ENCODE results near the gene ELF4. TPM values are rescaled to one million over a fixed set of nuclear protein-coding genes. Genes with fewer than 3 reads are reported as not detected.

ELF4 gene
- total RNA-seq, 1 experiment from 2014 or later: 1.9 TPM

DNA sequence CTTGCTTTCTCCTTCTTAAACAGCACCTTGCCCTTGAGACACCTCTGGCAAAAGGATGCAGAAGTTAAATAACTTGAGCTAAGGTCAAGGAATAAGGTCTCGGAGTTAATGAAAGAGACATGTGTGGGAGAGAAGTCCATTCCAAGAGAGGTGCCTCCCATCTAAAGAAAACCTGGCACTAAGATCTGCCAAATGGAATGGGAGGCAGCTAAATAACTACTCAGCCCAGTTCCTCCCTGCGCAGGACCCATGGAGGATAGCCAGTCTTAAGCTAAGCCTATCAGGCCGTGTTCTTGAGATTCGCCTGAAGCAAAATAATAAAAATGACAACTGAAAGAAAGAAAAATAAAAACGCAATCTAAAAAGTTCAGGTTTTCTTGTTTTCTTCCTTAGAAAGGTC, 20.7 kb upstream of the ELF4 start:
- Mint-ChIP-seq H3K27ac (no peak overlapping the region), H3K36me3 (peaks cover 25% of the 10 kb centered on the region), H3K4me1 (no peaks in the 10 kb centered on the region), H3K9me3 (no peaks in the 10 kb centered on the region), H3K27me3 (ENCODE audit: low read depth) (no peaks in the 10 kb centered on the region), H3K4me3 (no peak overlapping the region)
- ATAC-seq (no peak), DNase-seq (ENCODE audit: low spot score) (no peak)
- TF ChIP-seq, protein P1, sequence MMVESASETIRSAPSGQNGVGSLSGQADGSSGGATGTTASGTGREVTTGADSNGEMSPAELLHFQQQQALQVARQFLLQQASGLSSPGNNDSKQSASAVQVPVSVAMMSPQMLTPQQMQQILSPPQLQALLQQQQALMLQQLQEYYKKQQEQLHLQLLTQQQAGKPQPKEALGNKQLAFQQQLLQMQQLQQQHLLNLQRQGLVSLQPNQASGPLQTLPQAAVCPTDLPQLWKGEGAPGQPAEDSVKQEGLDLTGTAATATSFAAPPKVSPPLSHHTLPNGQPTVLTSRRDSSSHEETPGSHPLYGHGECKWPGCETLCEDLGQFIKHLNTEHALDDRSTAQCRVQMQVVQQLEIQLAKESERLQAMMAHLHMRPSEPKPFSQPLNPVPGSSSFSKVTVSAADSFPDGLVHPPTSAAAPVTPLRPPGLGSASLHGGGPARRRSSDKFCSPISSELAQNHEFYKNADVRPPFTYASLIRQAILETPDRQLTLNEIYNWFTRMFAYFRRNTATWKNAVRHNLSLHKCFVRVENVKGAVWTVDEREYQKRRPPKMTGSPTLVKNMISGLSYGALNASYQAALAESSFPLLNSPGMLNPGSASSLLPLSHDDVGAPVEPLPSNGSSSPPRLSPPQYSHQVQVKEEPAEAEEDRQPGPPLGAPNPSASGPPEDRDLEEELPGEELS (CRISPR knock-in tag; IDR thresholded peaks at IDR 0.05): no peak
- TF ChIP-seq ESRRA (CRISPR knock-in tag; IDR thresholded peaks at IDR 0.05; ENCODE audit: borderline replicate concordance): no peak
- no peak for TF ChIP-seq ZNF416 (CRISPR knock-in tag; IDR thresholded peaks at IDR 0.05)
- TF ChIP-seq GTF2I (CRISPR knock-in tag; conservative IDR thresholded peaks at IDR 0.05): no peak
- no peak for TF ChIP-seq MYBL2 (CRISPR knock-in tag; IDR thresholded peaks at IDR 0.05)
- no peak for TF ChIP-seq ATF1 (CRISPR knock-in tag; IDR thresholded peaks at IDR 0.05)
- no peak for TF ChIP-seq NR1H2 (CRISPR knock-in tag; IDR thresholded peaks at IDR 0.05)
- TF ChIP-seq EMX1 (CRISPR knock-in tag; IDR thresholded peaks at IDR 0.05): no peak
- TF ChIP-seq TCF7 (CRISPR knock-in tag; IDR thresholded peaks at IDR 0.05; ENCODE audit: low read depth): no peak
- ChIA-PET POLR2A (no interaction called here), CTCF (no interaction called here)

DNA sequence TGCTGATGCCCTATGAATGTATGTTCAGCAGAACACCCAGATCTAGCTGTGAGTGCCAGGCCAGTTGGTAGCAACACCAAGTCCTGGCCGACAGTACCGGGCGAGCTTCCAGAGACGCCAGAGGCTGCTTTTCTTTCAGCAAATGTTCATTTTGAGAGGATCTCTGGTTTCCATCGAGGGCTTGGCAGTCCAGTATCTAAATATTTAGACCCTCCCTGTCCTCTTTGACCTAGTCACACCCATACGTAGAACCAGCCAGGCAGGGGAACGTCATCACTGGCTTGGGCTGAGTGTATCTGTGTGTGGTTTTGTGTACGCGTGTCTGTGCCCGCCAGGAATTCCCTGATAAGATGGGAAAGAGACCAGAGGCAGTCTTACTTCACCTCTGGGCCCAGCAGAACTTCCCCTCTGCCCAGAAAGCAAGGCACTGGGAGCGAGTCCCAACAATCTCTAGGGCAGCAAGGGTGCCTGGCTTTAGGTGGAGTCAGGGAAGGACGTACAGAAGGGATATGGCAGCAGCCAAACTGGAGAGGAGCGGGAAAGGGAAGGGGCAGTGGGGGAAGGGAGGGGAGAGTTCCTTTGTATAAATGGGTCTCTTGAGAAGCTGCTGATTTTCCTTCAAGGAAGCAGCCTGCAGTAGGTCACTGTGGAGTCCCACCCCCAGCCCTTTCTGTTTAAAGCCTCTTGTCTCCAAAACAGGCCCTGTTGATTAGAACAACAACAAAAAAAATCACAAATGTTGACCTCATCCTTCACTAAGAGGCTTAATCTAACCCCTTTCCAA, 15.0 kb upstream of the ELF4 start:
- peaks cover 15% of the 10 kb centered on the region for H3K36me3 Mint-ChIP-seq
- TF ChIP-seq ZNF317 (CRISPR knock-in tag; IDR thresholded peaks at IDR 0.05; ENCODE audit: borderline replicate concordance, low read depth) (no peak), JUN (CRISPR knock-in tag; IDR thresholded peaks at IDR 0.05) (no peak), IRF2 (CRISPR knock-in tag; IDR thresholded peaks at IDR 0.05; ENCODE audit: borderline replicate concordance, low read depth) (no peak), GRHL2 (CRISPR knock-in tag; IDR thresholded peaks at IDR 0.05; ENCODE audit: insufficient replicate concordance, severe bottlenecking) (no peak), NFE2L1 (CRISPR knock-in tag; IDR thresholded peaks at IDR 0.05) (no peak), EMX1 (CRISPR knock-in tag; IDR thresholded peaks at IDR 0.05) (no peak), NR1H2 (CRISPR knock-in tag; IDR thresholded peaks at IDR 0.05) (no peak), NR3C1 (CRISPR knock-in tag; conservative IDR thresholded peaks at IDR 0.05; ENCODE audit: low read depth) (no peak), HMGA2 (CRISPR knock-in tag; IDR thresholded peaks at IDR 0.05) (no peak), MXD4 (CRISPR knock-in tag; IDR thresholded peaks at IDR 0.05; ENCODE audit: borderline replicate concordance) (no peak), ESRRA (CRISPR knock-in tag; IDR thresholded peaks at IDR 0.05; ENCODE audit: borderline replicate concordance) (no peak), CREB1 (CRISPR knock-in tag; IDR thresholded peaks at IDR 0.05) (no peak)
- TF ChIP-seq, protein P2, sequence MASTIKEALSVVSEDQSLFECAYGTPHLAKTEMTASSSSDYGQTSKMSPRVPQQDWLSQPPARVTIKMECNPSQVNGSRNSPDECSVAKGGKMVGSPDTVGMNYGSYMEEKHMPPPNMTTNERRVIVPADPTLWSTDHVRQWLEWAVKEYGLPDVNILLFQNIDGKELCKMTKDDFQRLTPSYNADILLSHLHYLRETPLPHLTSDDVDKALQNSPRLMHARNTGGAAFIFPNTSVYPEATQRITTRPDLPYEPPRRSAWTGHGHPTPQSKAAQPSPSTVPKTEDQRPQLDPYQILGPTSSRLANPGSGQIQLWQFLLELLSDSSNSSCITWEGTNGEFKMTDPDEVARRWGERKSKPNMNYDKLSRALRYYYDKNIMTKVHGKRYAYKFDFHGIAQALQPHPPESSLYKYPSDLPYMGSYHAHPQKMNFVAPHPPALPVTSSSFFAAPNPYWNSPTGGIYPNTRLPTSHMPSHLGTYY (CRISPR knock-in tag; IDR thresholded peaks at IDR 0.05): no peak
- TF ChIP-seq, protein P3, sequence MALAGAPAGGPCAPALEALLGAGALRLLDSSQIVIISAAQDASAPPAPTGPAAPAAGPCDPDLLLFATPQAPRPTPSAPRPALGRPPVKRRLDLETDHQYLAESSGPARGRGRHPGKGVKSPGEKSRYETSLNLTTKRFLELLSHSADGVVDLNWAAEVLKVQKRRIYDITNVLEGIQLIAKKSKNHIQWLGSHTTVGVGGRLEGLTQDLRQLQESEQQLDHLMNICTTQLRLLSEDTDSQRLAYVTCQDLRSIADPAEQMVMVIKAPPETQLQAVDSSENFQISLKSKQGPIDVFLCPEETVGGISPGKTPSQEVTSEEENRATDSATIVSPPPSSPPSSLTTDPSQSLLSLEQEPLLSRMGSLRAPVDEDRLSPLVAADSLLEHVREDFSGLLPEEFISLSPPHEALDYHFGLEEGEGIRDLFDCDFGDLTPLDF (CRISPR knock-in tag; IDR thresholded peaks at IDR 0.05): no peak
- TF ChIP-seq, protein P4, sequence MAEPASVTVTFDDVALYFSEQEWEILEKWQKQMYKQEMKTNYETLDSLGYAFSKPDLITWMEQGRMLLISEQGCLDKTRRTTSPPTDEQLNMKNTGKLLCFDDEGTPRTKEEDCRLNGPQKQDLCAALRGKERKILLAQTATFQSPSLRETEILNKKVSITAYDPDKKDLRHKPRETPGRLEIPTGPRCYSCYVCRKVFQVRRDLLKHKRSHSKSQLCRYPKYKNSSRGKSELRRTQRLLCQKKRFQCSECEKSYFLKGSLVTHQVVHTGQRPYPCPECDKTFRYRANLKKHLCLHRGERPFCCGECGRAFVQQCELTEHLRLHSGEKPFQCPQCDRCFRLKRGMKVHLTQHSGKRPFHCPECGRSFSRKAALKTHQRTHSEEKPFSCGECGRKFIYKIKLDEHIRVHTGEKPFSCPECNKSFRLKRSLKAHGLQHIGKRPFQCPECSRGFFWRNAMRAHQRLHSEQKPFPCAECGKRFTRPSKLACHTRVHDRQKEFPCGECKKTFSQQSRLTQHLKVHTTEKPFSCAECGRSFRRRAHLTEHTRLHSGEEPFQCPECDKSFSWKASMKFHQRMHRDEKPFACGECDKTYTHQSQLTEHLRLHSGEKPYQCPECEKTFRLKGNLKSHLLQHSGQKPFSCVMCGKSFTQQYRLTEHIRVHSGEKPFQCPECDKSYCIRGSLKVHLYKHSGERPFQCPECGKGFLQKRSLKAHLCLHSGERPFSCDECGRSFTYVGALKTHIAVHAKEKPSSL (CRISPR knock-in tag; conservative IDR thresholded peaks at IDR 0.05): no peak
- TF ChIP-seq, protein P5, sequence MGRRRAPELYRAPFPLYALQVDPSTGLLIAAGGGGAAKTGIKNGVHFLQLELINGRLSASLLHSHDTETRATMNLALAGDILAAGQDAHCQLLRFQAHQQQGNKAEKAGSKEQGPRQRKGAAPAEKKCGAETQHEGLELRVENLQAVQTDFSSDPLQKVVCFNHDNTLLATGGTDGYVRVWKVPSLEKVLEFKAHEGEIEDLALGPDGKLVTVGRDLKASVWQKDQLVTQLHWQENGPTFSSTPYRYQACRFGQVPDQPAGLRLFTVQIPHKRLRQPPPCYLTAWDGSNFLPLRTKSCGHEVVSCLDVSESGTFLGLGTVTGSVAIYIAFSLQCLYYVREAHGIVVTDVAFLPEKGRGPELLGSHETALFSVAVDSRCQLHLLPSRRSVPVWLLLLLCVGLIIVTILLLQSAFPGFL (CRISPR knock-in tag; IDR thresholded peaks at IDR 0.05; ENCODE audit: borderline replicate concordance): no peak
- CTCF ChIA-PET: interaction anchor here (1.6 kb wide), 1 partner anchor 65 kb away, joined by 5 read pairs; no protein-coding TSS in a partner anchor
- H3K4me1 Mint-ChIP-seq: peaks cover under 1% of the 10 kb centered on the region
- H3K4me3 Mint-ChIP-seq: no peak overlapping the region
- no peak for DNase-seq (ENCODE audit: low spot score)
- no peaks in the 10 kb centered on the region for H3K9me3 Mint-ChIP-seq
- no peak for ATAC-seq
- H3K27me3 Mint-ChIP-seq (ENCODE audit: low read depth): peaks cover 3% of the 10 kb centered on the region
- POLR2A ChIA-PET: no interaction called here
- no peak overlapping the region for H3K27ac Mint-ChIP-seq

Measured in WTC11 (cell line).